ENCODE results near the gene SCG5. TPM values are rescaled to one million over a fixed set of nuclear protein-coding genes. Genes with fewer than 3 reads are reported as not detected.

SCG5 gene
- total RNA-seq, 2 donors from 2014 or later, result 10.9 to 17.2 TPM

DNA sequence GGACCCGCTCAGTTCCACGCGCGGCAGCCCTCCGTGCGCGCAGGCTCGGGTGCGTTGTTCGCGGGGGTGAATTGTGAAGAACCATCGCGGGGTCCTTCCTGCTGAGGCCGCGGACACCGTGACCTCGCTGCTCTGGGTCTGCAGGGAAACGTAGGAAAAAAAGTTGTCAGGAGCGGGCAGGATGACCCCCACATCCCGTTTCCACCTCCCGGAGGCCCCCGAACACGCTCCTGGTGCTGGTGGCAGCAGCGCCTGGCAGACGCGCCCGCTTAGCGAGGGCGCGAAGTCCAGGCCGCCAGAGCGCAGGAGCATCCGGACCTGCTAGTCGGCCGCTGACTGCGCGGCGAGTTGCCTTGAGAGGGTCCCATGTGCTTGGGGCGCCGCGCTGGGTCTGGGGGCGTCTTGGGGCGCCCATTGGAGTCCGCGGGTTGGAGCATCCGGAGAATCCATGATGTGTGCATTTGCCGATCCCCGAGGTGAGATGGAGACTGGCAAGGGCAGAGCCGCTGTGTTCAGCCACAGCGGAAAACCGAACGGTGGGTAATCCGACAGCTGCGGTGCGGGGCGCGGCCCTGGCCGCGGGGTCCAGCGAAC is 76.8 kb downstream of the SCG5 start:
- H3K9me3 Mint-ChIP-seq, result no peaks in the 10 kb centered on the region

DNA sequence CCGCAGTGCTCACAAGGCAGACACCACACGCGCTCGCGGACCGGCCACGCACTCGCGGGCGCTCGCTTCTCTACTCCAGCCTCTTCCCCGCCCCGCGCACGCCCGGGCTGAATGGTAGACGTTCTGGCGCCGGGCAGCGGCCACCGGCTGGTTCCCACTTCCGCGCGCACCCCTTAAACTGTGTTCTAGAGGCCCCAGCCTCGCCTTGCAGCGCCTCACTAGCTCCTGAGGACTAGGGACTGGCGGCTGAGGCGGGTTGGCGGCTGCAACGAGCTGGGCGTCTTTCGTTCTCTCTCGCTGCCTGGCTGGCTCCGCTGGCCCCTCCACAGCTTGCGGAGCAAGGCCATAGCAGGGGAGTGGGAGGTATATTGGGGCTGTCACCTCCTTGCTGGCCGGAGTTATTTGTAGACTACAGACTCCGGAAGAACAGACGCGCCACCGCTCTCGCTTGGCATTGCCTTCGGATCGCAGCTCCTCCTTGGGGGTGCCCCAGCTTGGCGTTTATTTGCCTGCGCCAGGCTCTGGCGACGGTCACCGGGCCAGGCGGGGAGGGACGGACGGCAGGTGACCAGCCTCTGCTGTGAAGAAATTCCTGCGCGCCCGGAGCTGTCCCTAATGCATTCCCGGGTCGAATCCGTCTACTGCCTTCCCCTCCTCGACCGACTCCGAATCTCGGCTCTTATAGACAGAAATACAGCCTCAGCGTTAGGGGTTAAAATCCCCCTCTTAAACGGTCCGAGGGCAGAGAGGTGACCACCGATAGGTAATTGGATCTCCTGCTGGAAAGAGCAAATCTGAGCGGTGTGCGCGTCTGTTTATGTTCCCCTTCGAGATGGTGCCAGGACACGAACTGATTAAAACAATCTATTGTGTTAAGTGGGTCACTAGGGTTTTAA is 77.6 kb downstream of the SCG5 start:
- peaks cover 80% of the 10 kb centered on the region for H3K27me3 Mint-ChIP-seq (ENCODE audit: insufficient read depth)
- peak; percentile 77 for DNase-seq
- no peak overlapping the region for H3K27ac ChIP-seq (ENCODE audit: low read depth, low read length)
- H3K4me1 ChIP-seq (ENCODE audit: control insufficient read depth, insufficient read depth, low read length), result peaks cover 3% of the 10 kb centered on the region
- H3K9me3 Mint-ChIP-seq, result no peaks in the 10 kb centered on the region
- peaks cover 74% of the 10 kb centered on the region for H3K27me3 ChIP-seq (ENCODE audit: control insufficient read depth, insufficient read depth, low read length, poor library complexity, severe bottlenecking)
- no peaks in the 10 kb centered on the region for H3K9me3 ChIP-seq (ENCODE audit: control insufficient read depth, low read length)
- H3K9ac ChIP-seq (ENCODE audit: extremely low read depth, low read length, poor library complexity, severe bottlenecking), result no peak overlapping the region
- WGBS, 2 experiments (ENCODE audit: insufficient coverage in 1 of 2, insufficient read length in 1 of 2), result 3% methylated on average over 52 to 70 of the region's 70 CpGs
- peaks cover 47% of the 10 kb centered on the region for H3K4me1 Mint-ChIP-seq
- H3K4me3 ChIP-seq (ENCODE audit: low read length), result peak overlapping the region; percentile 71
- peak overlapping the region; percentile 58 for H3K4me3 Mint-ChIP-seq
- TF ChIP-seq, protein P1, sequence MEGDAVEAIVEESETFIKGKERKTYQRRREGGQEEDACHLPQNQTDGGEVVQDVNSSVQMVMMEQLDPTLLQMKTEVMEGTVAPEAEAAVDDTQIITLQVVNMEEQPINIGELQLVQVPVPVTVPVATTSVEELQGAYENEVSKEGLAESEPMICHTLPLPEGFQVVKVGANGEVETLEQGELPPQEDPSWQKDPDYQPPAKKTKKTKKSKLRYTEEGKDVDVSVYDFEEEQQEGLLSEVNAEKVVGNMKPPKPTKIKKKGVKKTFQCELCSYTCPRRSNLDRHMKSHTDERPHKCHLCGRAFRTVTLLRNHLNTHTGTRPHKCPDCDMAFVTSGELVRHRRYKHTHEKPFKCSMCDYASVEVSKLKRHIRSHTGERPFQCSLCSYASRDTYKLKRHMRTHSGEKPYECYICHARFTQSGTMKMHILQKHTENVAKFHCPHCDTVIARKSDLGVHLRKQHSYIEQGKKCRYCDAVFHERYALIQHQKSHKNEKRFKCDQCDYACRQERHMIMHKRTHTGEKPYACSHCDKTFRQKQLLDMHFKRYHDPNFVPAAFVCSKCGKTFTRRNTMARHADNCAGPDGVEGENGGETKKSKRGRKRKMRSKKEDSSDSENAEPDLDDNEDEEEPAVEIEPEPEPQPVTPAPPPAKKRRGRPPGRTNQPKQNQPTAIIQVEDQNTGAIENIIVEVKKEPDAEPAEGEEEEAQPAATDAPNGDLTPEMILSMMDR (conservative IDR thresholded peaks at IDR 0.05), result no peak
- H3K36me3 Mint-ChIP-seq (ENCODE audit: low read depth), result no peaks in the 10 kb centered on the region
- H3K27ac Mint-ChIP-seq, result no peak overlapping the region
- no peaks in the 10 kb centered on the region for H3K36me3 ChIP-seq (ENCODE audit: control insufficient read depth, insufficient read depth, low read length)

More for the DNA sequence above, 76.8 kb downstream of the SCG5 start:
- DNase-seq, result peak; percentile 78
- TF ChIP-seq, protein P1 (conservative IDR thresholded peaks at IDR 0.05), result no peak
- H3K36me3 Mint-ChIP-seq (ENCODE audit: low read depth), result no peaks in the 10 kb centered on the region
- Histone ChIP-seq H3K36me3 (ENCODE audit: control insufficient read depth, insufficient read depth, low read length) (no peaks in the 10 kb centered on the region), H3K9me3 (ENCODE audit: control insufficient read depth, low read length) (no peaks in the 10 kb centered on the region), H3K4me1 (ENCODE audit: control insufficient read depth, insufficient read depth, low read length) (peaks cover 3% of the 10 kb centered on the region), H3K4me3 (ENCODE audit: low read length) (peak overlapping the region; percentile 71), H3K27me3 (ENCODE audit: control insufficient read depth, insufficient read depth, low read length, poor library complexity, severe bottlenecking) (peaks cover 82% of the 10 kb centered on the region), H3K9ac (ENCODE audit: extremely low read depth, low read length, poor library complexity, severe bottlenecking) (no peak overlapping the region), H3K27ac (ENCODE audit: low read depth, low read length) (no peak overlapping the region)
- whole genome bisulfite sequencing, 2 experiments (ENCODE audit: insufficient coverage in 1 of 2, insufficient read length in 1 of 2), result 1 to 3% methylated on average over 13 to 60 of the region's 60 CpGs
- H3K4me3 Mint-ChIP-seq, result peak overlapping the region; percentile 58
- no peak overlapping the region for H3K27ac Mint-ChIP-seq
- peaks cover 88% of the 10 kb centered on the region for H3K27me3 Mint-ChIP-seq (ENCODE audit: insufficient read depth)
- H3K4me1 Mint-ChIP-seq, result peaks cover 47% of the 10 kb centered on the region

DNA sequence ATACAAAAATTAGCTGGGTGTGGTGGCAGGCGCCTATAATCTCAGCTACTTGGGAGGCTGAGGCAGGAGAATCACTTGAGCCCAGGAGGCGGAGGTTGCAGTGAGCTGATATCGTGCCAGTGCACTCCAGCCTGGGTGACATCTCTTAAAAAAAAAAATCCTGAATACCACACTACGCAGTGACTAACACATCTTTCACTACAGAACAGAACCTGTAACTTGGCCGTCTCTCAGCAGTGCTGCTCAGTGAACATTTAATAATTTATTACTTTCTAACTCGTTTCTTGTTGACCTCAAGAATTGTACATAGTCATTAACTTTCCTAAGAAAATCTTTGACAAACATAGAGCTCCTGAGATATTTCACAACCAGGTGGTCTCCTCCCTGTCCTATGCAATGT is 80.1 kb downstream of the SCG5 start:
- Histone ChIP-seq H3K36me3 (ENCODE audit: control insufficient read depth, insufficient read depth, low read length) (no peaks in the 10 kb centered on the region), H3K9me3 (ENCODE audit: control insufficient read depth, low read length) (no peaks in the 10 kb centered on the region), H3K4me1 (ENCODE audit: control insufficient read depth, insufficient read depth, low read length) (peaks cover 3% of the 10 kb centered on the region), H3K9ac (ENCODE audit: extremely low read depth, low read length, poor library complexity, severe bottlenecking) (no peak overlapping the region), H3K4me3 (ENCODE audit: low read length) (no peak overlapping the region), H3K27me3 (ENCODE audit: control insufficient read depth, insufficient read depth, low read length, poor library complexity, severe bottlenecking) (peaks cover 49% of the 10 kb centered on the region), H3K27ac (ENCODE audit: low read depth, low read length) (no peak overlapping the region)
- H3K36me3 Mint-ChIP-seq (ENCODE audit: low read depth), result no peaks in the 10 kb centered on the region
- no peak for DNase-seq
- peaks cover 41% of the 10 kb centered on the region for H3K4me1 Mint-ChIP-seq
- WGBS, 2 experiments (ENCODE audit: insufficient coverage in 1 of 2, insufficient read length in 1 of 2), result 93 to 94% methylated on average over 5 to 6 of the region's 6 CpGs
- H3K27ac Mint-ChIP-seq, result no peak overlapping the region
- TF ChIP-seq, protein P1 (conservative IDR thresholded peaks at IDR 0.05), result no peak
- H3K4me3 Mint-ChIP-seq, result no peak overlapping the region
- H3K27me3 Mint-ChIP-seq (ENCODE audit: insufficient read depth), result peaks cover 70% of the 10 kb centered on the region
- peaks cover 5% of the 10 kb centered on the region for H3K9me3 Mint-ChIP-seq
